ENCODE measurements around the gene NUP210. TPM values are rescaled to one million over a fixed set of nuclear protein-coding genes. Genes with fewer than 3 reads are reported as not detected.
"Not testable (repeated sequence)": the region's sequence is repeated elsewhere in the genome, so short reads cannot be mapped to it uniquely, and the experiment has no call there.

NUP210 gene
- polyA plus RNA-seq, 4 donors: 6.5 to 29.1 (median 24.2) TPM

DNA sequence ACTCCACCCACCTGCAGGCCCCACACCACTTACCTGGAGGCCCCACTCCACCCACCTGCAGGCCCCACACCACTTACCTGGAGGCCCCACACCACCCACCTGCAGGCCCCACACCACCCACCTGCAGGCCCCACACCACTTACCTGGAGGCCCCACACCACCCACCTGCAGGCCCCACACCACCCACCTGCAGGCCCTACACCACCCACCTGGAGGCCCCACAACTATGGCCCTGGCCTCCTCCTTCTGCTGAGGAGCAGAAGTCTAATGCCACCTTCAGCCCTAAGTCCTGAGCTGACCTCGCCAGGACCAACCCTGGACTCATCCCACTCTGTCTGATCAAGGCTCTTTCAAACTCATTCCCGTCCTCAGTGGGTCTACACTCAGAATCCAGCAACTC lies 42.4 kb downstream of the NUP210 start:
- not testable (repeated sequence) for DNase-seq (ENCODE audit: low read depth in 4 of 4, low spot score in 3 of 4)

DNA sequence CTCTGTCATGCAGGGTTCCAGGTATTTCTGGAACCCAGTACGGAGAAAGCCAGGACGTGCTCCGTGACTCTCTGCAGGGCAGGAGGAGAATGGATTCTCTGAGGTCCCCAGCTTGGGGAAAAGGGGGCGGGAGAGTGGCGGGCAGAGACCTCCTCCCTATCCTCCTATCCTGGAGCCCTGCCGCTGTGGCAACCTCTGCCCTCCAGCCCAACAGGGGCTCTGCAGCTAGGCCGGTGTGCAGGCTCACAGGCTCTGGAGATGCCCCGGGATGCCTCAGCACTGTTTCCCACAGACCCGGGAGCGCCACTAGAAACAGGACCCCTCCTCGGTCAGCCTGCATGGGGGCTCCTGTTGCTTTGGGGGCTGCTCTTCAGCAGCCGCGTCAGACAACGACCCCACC lies 43.1 kb downstream of the NUP210 start:
- no peak for DNase-seq (ENCODE audit: low read depth in 4 of 4, low spot score in 3 of 4)

DNA sequence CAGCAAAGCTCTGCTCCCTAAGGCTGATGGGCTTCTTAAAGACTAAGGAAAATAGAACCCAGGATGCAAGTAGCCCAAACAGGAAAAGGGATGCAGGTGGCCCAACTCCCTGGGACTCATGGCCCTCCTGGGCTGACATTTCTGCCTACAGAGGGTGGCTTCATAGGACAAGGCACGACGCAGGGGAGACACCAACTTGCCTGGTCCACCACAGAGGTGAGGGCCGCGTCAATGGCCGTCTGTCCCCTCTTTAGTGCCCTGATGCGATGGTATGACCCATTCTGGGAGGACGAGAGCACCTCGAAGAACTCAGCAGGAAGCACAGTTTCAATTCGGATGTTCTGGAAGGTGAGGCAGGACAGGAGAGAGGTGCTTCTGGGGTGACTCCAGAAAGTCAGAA lies 44.0 kb downstream of the NUP210 start:
- DNase-seq (ENCODE audit: low read depth in 4 of 4, low spot score in 3 of 4): no peak

DNA sequence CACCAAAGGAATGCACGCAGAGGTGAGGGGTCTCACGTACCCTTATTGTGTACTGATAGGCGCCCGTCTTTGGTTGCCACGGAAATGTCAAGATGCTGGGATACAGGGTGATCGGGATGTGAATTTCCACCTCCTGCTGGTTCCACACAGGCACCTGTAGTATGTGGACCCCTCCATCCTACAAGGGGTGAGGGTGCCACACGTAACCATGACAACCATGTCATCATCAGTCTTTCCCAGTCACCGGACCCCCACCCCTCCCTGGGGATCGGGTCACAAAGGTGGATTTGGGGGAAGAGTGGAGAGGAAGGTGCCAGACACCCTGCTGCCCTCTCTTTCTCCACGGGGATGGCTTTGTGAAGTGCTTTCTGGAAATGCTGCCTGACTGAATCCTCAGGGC lies 44.7 kb downstream of the NUP210 start:
- DNase-seq (ENCODE audit: low read depth in 4 of 4, low spot score in 3 of 4): no peak

DNA sequence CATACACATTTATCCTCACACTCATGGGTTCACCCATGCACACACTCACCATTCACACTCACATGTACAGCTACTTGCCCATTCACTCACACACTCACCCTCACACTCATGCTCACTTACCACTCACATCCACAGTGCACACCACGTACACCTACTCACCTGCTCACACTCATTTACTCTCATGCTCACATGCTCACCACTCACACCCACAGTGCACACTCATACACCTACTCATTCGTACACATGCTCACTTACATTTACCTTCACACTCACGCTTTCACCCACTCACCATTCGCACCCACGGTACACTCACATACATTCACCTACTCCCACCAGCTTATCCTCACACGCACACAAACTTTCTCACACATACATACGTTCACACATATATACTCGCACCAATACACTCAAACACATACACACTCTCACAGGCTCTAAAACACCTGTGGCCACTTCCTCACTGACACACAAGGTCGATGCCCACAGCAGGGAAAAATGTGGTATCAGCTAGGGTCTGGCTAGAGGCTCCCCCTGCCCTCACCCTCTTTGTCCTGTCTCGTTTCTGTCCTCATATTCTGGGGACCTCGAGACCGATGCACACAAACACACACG lies 46.0 kb downstream of the NUP210 start:
- no peak for DNase-seq (ENCODE audit: low read depth in 4 of 4, low spot score in 3 of 4)

DNA sequence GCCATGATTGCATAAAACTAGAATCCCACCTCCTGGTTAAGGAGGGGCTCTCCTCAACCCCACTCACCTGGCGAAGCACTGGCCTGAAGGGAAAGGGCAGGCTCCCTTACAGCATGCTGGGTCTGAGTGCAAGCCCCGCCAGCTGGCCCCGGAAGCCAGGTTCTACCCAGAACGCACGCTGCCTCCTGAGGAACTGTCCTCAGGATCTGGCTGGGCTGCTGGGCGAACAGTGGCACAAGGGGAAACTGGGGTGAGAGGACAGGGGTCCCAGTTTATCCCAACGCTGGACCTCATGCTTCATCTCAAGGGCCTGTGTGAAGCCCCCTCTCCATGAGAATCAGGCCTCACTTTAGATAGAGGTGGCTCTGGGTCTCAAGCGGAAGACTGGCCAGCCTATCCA lies 47.5 kb downstream of the NUP210 start:
- no peak for DNase-seq (ENCODE audit: low read depth in 4 of 4, low spot score in 3 of 4)

DNA sequence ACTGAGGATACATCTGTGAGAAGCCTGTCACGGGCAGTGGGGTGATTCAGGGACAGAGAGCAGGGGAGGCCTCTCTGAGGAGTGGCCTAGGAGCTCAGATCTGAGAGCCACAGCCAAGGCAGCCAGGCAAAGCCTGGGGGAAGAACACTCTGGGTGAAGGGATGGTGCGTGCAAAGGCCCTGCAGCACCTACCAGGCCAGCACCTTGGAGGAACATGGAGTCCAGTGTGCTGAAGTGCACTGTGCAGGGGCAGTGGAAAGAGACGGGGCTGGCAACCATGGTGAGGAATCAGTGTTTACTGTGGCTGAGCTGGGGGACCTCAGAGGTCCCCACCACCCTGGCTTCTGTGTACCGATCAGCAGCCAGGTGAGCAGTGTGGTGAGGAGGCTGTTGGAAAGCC lies 48.0 kb downstream of the NUP210 start:
- no peak for DNase-seq (ENCODE audit: low read depth in 4 of 4, low spot score in 3 of 4)

DNA sequence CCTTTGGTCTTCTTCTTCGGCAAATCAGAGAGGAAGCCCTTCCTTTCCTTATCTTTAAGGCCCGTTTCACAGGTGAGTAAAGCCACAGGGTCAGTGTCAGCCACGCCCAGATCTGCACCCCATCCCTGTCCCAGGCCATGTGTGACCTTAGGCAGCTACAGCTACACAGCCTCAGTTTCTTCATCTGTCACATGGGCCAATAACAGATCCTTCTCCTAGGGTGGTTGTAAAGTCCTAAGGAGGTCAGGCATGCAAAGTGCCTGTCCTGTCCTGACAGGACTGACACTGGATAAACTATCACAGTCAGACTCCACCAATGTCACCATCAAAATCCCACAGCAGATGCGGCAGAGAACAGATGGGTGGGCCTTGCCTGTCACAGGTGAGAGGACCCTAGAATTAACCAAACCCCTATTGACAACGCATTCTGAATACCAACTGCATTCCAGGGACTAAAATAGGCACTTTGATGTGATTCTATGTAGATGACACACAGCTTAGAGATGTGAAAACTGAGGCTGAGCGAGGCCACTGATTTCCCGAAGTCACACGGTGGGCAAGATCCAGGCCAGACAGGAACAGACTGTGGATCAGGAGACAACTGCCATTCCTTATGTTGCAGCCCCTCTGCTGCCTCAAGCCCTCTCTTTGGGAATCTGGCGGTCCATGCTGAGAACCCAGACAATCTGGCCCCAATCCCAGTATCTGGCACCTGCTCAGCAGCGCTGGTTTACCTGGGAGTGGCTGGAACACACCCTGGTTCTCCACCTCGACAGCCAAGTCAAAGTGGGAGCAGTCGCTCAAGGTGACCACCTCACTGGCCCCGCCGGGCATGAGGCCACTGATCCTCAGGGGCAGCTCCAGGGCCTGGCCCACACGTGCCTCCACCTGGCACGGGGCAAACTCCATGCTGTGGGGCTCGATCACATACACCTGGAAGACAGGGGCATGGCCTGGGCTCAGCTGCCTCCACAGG lies 48.7 kb downstream of the NUP210 start:
- no peak for DNase-seq (ENCODE audit: low read depth in 4 of 4, low spot score in 3 of 4)

DNA sequence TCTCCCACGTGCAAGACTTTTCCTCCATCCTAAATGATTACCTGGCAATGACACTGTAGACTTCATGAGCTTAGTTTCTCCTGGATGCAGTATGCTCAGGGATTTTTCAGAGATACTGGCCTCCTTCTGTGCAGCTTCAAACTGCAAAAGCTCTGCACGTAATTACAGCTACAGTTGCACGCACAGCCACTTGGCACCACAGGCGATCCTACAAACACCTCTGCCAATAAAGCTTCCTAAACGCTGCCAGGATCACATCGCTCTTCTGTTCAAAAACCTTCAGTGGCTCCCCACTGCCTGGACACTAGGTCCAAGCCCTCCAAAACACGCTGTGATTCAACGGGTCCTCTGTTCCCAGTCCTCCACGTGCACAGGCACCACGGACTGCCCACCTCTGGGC lies 49.5 kb downstream of the NUP210 start:
- no peak for DNase-seq (ENCODE audit: low read depth in 4 of 4, low spot score in 3 of 4)

DNA sequence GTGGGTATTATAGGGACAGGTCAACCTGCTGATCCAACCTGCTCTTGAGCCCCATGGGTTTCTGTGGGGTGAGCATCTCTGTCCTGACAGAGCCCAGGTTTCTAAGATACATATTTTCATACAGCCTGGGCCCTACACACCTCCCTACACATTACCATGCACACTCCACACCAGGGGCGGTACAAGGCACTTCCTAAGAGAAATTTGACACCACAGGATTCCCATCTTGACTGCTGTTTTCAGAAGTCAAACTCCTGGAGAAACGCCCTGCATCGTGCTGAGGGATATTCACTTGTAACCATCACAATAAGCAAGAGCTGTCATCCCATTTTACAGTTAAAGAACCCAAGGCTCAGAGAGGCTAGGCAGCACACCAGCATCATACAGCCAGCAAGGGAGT lies 50.1 kb downstream of the NUP210 start:
- DNase-seq (ENCODE audit: low read depth in 4 of 4, low spot score in 3 of 4): no peak

DNA sequence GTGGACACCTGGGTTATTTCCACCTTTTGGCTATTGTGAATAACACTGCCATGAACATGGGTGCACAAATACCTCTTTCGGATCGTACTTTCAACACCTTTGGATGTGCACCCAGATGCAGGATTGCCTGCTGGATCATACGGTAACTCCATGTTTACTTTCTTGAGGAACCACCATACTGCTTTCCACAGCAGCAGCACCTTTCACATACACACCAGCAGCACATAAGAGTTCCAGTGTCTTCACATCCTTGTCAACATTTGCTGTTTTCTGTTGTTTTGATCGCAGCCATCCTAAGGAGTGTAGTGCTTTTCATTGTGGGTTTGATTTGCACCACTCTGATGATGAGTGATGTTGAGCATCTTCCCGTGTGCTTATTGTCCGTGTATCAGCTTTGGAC lies 51.3 kb downstream of the NUP210 start:
- DNase-seq (ENCODE audit: low read depth in 4 of 4, low spot score in 3 of 4): no peak

DNA sequence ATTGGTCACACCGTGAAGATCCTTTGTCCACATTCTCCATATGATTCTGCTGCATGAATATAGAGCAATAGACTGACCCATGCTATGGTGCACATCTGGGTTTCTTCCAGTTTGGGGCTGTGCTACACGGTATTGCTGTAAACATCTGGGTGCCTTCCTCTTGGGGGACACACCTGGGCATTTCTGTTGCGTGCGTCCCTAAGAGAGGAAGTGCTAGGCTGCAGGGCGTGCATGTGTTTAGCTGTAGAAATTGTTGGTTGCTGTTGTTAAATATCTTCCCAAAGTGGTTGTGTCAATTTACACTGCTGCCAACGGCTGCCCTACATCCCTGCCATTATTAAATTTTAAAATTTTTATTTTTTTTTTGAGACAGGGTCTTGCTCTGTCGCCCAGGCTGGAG lies 52.4 kb downstream of the NUP210 start:
- DNase-seq (ENCODE audit: low read depth in 4 of 4, low spot score in 3 of 4): no peak

DNA sequence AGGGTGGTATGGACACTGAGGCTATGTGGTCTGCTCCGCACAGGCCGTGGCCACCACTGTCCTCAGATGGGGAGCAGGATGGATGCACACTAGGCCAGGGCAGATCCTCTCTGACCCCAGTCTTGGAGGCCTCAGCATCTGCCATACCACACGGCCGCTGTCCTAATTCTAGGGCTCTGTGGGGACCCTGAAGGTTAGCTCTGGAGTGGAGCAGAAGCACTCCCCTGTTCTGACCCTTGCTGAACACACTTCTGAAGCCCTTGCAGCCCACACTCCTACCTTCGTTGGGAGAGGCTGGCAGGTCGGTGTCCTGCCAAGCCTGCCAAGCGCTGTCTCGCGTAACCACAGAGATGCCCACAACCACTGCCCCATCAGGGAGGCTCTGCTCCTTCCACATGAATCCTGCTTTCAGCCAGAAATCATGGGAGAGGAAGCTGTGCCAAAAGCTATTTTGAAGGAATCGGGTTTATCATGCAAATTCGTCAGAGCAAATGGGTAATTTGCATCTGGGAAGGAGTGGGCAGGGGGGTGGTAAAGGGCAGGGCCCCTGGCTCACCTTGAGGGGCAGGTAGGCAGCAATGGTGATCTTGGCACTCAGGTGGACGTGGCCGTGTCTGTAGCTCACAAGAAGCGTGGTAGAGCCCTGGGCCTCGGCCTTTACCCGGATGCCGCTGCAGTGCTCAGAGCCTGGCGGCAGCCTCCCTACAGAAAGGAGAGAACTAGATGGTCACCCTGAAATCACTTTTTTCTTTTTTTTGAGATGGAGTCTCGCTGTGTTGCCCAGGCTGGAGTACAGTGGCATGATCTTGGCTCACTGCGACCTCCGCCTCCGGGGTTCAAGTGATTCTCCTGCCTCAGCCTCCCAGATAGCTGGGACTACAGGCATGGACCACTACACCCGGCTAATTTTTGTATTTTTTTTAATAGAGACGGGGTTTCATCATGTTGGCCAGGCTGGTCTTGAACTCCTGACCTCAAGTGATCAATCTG lies 54.4 kb downstream of the NUP210 start:
- DNase-seq (ENCODE audit: low read depth in 4 of 4, low spot score in 3 of 4): no peak

DNA sequence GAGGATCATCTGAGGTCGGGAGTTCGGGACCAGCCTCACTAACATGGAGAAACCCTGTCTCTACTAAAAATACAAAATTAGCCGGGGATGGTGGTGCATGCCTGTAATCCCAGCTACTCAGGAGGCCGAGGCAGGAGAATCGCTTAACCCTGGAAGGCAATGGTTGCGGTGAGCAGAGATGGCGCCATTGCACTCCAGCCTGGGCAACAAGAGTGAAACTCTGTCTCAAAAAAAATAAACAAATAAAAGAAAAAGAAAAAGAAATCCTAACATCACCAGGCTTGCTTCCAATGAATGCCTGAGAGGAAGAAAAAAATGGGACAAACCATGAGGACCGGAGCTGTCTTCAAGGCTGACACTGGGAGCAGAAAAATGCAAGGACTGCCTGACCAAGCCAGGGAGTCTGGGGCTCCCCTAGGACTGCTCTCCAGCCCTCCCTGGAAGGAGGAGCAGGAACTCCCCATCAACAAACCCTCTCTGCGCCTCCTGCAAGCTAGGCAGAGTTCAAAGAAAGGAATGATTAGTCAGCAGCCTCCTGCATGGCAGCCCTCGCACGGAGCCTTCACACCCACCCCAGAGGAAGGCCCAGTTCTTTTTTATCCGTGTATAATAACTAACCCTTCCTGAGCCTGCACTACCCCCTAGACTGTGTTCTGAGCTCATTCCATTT lies 55.4 kb downstream of the NUP210 start:
- DNase-seq (ENCODE audit: low read depth in 4 of 4, low spot score in 3 of 4): no peak

DNA sequence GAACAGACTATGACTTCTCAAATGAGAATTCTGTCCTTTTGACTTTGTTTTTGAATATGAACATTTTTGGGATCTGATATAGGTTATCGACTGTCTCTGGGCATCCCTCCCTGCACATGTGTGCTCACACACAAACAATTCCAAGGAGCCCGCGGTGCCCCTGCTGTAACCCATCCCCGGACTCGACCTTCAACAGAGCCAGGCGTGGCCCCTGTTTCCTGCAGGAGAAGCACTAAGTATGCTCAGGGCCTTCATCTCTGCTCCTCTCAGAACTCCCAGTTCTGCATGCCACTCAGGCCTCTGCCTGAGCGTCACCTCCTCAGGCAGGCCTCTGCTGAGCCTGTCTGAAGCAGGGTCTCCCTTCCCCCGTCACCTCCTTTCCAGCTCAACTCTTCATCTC lies 57.6 kb downstream of the NUP210 start:
- DNase-seq (ENCODE audit: low read depth in 4 of 4, low spot score in 3 of 4): no peak

DNA sequence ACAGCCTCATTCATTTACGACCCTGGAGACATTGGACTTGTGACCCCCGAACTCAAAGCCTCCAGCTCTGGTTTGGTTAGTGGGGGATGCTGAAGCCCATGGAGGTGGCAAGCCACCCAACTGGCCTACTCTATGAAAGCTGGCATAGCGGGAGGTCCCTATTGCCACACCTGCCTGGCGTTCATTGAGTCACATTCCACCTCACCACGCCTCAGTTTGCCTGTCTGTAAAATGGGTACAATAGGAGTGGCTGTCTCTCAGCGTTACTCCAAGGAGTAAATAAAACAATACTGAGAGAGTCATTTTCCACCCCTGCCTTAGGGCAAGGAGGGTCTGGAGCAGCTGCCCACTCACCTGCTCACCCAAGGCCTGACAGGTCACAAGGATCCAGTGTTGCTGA lies 60.2 kb downstream of the NUP210 start:
- no peak for DNase-seq (ENCODE audit: low read depth in 4 of 4, low spot score in 3 of 4)

DNA sequence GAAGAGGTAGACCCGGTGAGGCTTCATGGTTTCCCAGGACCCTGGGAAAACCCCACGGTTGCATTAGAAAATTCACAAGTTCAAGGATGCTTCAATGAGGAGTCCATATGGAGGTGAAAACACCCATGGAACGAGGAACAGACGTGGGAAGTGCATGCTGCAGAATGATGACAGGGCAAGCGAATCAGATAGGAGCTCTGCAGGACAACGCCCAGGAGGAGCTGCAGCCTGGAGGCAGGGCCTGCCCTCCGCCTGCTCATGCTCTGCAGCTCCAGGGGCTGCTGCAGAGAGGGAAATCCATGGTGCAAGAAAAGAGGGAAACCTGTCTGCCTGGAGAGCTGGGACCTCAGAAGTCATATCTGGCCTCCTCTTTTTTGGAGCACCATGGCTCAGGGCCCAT lies 61.5 kb downstream of the NUP210 start:
- no peak for DNase-seq (ENCODE audit: low read depth in 4 of 4, low spot score in 3 of 4)

DNA sequence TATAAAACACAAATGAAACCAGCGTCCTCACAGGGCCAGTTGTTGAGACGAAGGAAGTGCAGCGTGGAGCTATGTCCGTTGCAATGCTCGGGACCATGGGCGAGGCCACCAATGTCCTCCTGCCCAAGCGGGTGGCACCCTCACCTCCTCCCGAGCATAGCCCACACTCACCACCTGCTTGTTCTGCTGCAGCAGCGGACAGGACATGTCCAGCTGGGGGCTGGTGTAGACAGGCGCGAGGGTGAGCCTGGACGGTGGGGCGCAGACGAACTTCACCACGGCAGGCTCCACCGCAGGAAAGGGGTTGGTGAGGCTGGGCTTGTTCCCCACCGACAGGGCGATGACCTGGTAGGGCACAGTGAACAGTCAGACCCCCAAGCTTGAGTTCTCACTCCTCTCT lies 62.1 kb downstream of the NUP210 start:
- no peak for DNase-seq (ENCODE audit: low read depth in 4 of 4, low spot score in 3 of 4)

DNA sequence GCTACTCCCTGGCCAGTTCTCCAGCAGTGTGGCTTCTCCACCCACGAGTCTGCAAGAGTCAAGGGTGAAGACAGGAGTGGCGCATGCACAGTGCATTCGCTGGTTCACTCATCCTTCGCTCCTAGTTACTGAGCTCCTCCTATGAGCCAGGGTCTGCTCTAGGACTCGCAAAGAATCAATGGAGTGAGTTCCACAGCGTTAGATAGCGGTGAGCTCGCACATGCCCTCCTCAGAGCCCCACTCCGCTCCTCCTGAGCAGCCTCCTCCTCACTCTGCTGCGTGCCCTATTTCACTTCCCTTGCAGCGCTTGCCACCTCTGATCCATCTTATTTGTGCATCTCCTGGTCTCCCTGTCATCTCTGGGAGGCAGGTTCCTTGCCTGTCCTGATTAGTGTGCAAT lies 63.0 kb downstream of the NUP210 start:
- DNase-seq (ENCODE audit: low read depth in 4 of 4, low spot score in 3 of 4): no peak

DNA sequence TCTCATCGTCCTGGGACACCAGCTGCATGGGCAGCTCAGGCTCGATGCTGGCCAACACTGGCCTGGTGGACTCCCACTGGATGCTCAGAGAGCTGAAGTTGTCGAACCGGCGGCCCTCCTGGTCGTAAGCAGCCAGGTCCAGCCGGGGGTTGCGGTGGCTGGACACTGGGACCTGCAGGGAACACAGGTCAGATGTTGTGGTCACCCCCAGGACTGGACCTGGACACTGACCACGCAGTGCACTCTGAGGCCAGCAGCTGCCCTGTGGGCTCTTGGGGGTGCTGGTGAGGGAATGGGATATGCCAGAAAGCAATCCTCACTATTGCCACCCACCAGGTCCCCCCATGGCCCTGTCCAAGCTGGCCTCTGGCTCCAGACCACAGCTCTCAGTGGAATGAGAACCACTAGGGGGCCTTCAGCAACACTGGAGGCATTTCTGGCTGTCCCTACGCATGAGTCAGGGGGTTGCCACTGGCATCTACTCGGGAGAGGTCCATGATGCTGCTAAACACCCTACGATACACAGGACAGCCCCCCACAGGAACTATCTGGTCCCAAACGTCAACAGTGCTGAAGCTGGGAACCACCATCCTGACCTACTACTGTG lies 66.1 kb downstream of the NUP210 start:
- DNase-seq (ENCODE audit: low read depth in 4 of 4, low spot score in 3 of 4): no peak
